Lung (tissue), 12 donors: Measurements from ENCODE around the gene SPDL1. TPM values are rescaled to one million over a fixed set of nuclear protein-coding genes. Genes with fewer than 3 reads are reported as not detected.
"Not testable (repeated sequence)": the region's sequence is repeated elsewhere in the genome, so short reads cannot be mapped to it uniquely, and the experiment has no call there.

ENCODE experiments used
- ATAC-seq: fragments of 200-7000 bp; cut with Tn5 transposase; one replicate; pipeline ENCODE4 v1.9.1; 2020; ENCODE audit warnings: moderate number of reproducible peaks; ENCODE audit not compliant: insufficient read depth, low FRiP score
- DNase-seq, 3 donors: peaks; one replicate each; pipeline ENCODE4 v3.0.0-alpha.2; 2013 to 2017
- H3K27ac ChIP-seq, 2 donors: one replicate each; pipeline ENCODE4 v1.5.1; 2013; ENCODE audit warnings: mild to moderate bottlenecking in 2 of 2, moderate library complexity in 2 of 2, control low read depth in 1 of 2, inconsistent platforms in 1 of 2, low read depth in 1 of 2, low read length in 1 of 2
- H3K27me3 ChIP-seq, 3 donors: one replicate each; pipeline ENCODE4 v1.5.1; 2013; ENCODE audit warnings: low read length in 2 of 3; ENCODE audit not compliant: control insufficient read depth in 3 of 3, insufficient read depth in 3 of 3
- H3K36me3 ChIP-seq, 4 donors: one replicate each; pipeline ENCODE4 v1.5.1; 2013; ENCODE audit warnings: low read length in 4 of 4, mild to moderate bottlenecking in 1 of 4, moderate library complexity in 1 of 4; ENCODE audit not compliant: control insufficient read depth in 4 of 4, insufficient read depth in 4 of 4
- H3K4me1 ChIP-seq, 5 donors: one replicate each; pipeline ENCODE4 v1.5.1; 2013; ENCODE audit warnings: low read length in 5 of 5, mild to moderate bottlenecking in 2 of 5, moderate library complexity in 1 of 5; ENCODE audit not compliant: control insufficient read depth in 5 of 5, insufficient read depth in 5 of 5
- H3K4me3 ChIP-seq: one replicate; pipeline ENCODE4 v1.5.1; 2013; ENCODE audit warnings: mild to moderate bottlenecking, control low read depth, moderate library complexity
- H3K9ac ChIP-seq, 2 donors: one replicate each; pipeline ENCODE4 v1.5.1; 2013; ENCODE audit warnings: low read length in 2 of 2, control low read depth in 1 of 2; ENCODE audit not compliant: insufficient read depth in 1 of 2
- H3K9me3 ChIP-seq, 4 donors: one replicate each; pipeline ENCODE4 v1.5.1; 2013; ENCODE audit warnings: low read length in 3 of 4, mild to moderate bottlenecking in 1 of 4, moderate library complexity in 1 of 4; ENCODE audit not compliant: control insufficient read depth in 4 of 4, insufficient read depth in 3 of 4
- CTCF ChIP-seq: IDR thresholded peaks from 2 replicates; pipeline ENCODE4 v1.5.1; 2012; ENCODE audit warnings: mild to moderate bottlenecking; ENCODE audit errors: control extremely low read depth, extremely low read depth
- WGBS, 2 donors: extraction: QIAGEN DNeasy Blood & Tissue Kit; methylation state at CpG; one replicate each; pipeline ENCODE4 v1.1.7; 2013; 5-methylcytosine and 5-hydroxymethylcytosine counted together
- polyA plus RNA-seq, 2 donors: library from polyadenylated mRNA; stranded (reverse); fragments of 200-250 nt; gene quantifications; one replicate each; pipeline ENCODE4 v1.2.1, GENCODE V29; 2013
- total RNA-seq, 2 donors: library from RNA; depleted of rRNA in 1 of 2; stranded (reverse); fragments of >200 nt in 1 of 2; gene quantifications; one replicate each; pipeline ENCODE4 v1.2.1, GENCODE V29; 2014 to 2021
- donor health status: control.
- donor health status: control.
- donor health status: Bipolar disorder and iron deficiency.
- donor health status: healthy.
- donor health status: DM: yes; HTN: yes; CAD: no.

The SPDL1 gene
- total and polyA plus RNA-seq, 4 donors: 4.3 to 13.4 (median 8.6) TPM

DNA sequence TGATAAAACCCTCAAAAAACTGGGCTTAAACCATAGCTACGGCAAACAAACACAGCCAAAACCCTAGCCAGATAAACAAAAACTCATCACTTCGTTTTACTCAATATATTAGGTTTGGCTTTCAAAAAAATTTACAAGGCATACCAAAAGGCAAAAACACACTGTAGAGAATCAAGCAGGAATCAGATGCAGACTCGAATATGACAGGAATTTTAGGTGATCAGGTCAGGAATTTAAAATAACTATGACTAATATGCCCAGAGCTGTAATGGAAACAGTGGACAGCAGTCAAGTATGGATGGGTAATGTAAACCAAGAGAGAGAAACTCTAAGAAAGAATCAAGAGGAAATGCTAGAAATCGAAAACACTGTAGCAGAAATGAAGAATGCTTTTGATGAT is 27.0 kb downstream of the SPDL1 start:
- Histone ChIP-seq H3K9ac (no peak overlapping the region), H3K9me3 (peaks cover 0 to 4% (median 1%) of the 10 kb centered on the region in 4 donors), H3K27me3 (peaks cover 0 to 5% (median 0%) of the 10 kb centered on the region in 3 donors), H3K27ac (no peak overlapping the region), H3K4me3 (no peak overlapping the region), H3K4me1 (no peaks in the 10 kb centered on the region), H3K36me3 (no peaks in the 10 kb centered on the region)
- no peak for ATAC-seq
- WGBS, 2 donors: 83 to 84% methylated on average over 4 of the region's 4 CpGs
- no peak for DNase-seq
- TF ChIP-seq CTCF: no peak

- no peak for TF ChIP-seq CTCF
- no peak overlapping the region for H3K4me3 ChIP-seq
- H3K27ac ChIP-seq: no peak overlapping the region
- ATAC-seq (no peak), DNase-seq (no peak)
- peaks cover 0 to 2% (median 0%) of the 10 kb centered on the region in 4 donors for H3K9me3 ChIP-seq
- no peaks in the 10 kb centered on the region for H3K4me1 ChIP-seq
- H3K36me3 ChIP-seq: no peaks in the 10 kb centered on the region
- peaks cover 0 to 5% (median 0%) of the 10 kb centered on the region in 3 donors for H3K27me3 ChIP-seq
- no peak overlapping the region for H3K9ac ChIP-seq
- 69 to 81% methylated on average over 1 of the region's 1 CpG for WGBS, 2 donors
Observed at GRCh38 chr5:169615561-169615960, 32.0 kb downstream of the SPDL1 start.

DNA sequence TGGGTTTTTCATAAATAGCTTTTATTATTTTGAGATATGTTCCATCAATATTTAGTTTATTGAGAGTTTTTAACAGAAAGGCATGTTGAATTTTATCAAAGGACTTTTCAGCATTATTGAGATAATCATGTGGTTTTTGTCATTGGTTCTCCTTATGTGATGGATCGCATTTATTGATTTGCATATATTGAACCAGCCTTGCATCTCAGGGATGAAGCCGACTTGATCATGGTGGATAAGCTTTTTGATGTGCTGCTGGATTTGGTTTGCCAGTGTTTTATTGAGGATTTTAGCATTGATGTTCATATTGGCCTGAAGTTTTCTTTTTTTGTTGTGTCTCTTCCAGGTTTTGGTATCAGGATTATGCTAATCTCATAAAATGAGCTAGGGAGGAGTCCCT is 40.7 kb downstream of the SPDL1 start:
- H3K9ac ChIP-seq, H3K4me1 ChIP-seq, H3K27ac ChIP-seq, H3K4me3 ChIP-seq, H3K27me3 ChIP-seq, DNase-seq, ATAC-seq, H3K36me3 ChIP-seq, H3K9me3 ChIP-seq: not testable (repeated sequence)
- WGBS, 2 donors: 87 to 91% methylated on average over 2 of the region's 2 CpGs

- TF ChIP-seq CTCF: no peak
- peaks cover 0 to 2% (median 0%) of the 10 kb centered on the region in 5 donors for H3K4me1 ChIP-seq
- H3K4me3 ChIP-seq: no peak overlapping the region
- H3K9me3 ChIP-seq: peaks cover 0 to 2% (median 0%) of the 10 kb centered on the region in 4 donors
- no peak overlapping the region for H3K27ac ChIP-seq
- no peaks in the 10 kb centered on the region for H3K36me3 ChIP-seq
- DNase-seq (no peak), ATAC-seq (no peak)
- 89% methylated on average over 1 of the region's 1 CpG for WGBS, 2 donors
- H3K9ac ChIP-seq: no peak overlapping the region
- H3K27me3 ChIP-seq: peaks cover 0 to 2% (median 0%) of the 10 kb centered on the region in 3 donors
Observed at GRCh38 chr5:169626779-169627178, 43.2 kb downstream of the SPDL1 start.
